ENCODE results near the gene GRK4.

Gene GRK4

DNA sequence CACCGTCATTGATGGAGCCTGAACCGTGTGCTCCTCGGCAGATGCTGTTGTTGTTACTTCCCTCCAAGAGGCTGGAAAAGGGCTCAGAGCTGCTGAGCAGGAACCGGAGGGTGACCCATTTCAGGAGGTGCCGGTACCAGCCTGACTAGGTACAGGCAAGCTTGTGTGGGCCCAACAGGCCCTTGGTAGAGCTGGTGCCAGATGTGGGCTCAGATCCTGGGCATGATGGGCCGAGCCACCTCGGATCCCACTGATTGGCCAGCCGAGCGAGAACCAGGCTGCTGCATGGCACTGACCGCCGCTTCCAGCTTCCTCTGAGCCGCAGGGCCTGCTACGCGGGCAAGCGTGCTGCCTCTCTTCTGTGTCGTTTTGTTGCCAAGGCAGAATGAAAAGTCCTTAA, 33.9 kb upstream of the GRK4 start:
- H3K9me3 ChIP-seq (ENCODE audit: severe bottlenecking): no peaks in the 10 kb centered on the region
- ATAC-seq (ENCODE audit: low read depth): no peak
- no peak overlapping the region for H3K27ac ChIP-seq (ENCODE audit: poor library complexity, severe bottlenecking)
- DNase-seq (ENCODE audit: low spot score): no peak
- H3K4me1 ChIP-seq (ENCODE audit: insufficient read depth, poor library complexity, severe bottlenecking): no peaks in the 10 kb centered on the region
- no peaks in the 10 kb centered on the region for H3K27me3 ChIP-seq (ENCODE audit: insufficient read depth, poor library complexity, severe bottlenecking)
- no peak overlapping the region for H3K4me3 ChIP-seq (ENCODE audit: severe bottlenecking)
- TF ChIP-seq, protein P1, sequence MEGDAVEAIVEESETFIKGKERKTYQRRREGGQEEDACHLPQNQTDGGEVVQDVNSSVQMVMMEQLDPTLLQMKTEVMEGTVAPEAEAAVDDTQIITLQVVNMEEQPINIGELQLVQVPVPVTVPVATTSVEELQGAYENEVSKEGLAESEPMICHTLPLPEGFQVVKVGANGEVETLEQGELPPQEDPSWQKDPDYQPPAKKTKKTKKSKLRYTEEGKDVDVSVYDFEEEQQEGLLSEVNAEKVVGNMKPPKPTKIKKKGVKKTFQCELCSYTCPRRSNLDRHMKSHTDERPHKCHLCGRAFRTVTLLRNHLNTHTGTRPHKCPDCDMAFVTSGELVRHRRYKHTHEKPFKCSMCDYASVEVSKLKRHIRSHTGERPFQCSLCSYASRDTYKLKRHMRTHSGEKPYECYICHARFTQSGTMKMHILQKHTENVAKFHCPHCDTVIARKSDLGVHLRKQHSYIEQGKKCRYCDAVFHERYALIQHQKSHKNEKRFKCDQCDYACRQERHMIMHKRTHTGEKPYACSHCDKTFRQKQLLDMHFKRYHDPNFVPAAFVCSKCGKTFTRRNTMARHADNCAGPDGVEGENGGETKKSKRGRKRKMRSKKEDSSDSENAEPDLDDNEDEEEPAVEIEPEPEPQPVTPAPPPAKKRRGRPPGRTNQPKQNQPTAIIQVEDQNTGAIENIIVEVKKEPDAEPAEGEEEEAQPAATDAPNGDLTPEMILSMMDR (IDR thresholded peaks at IDR 0.05; ENCODE audit: poor library complexity, severe bottlenecking): no peak
- H3K36me3 ChIP-seq (ENCODE audit: low read depth): peaks cover 78% of the 10 kb centered on the region

DNA sequence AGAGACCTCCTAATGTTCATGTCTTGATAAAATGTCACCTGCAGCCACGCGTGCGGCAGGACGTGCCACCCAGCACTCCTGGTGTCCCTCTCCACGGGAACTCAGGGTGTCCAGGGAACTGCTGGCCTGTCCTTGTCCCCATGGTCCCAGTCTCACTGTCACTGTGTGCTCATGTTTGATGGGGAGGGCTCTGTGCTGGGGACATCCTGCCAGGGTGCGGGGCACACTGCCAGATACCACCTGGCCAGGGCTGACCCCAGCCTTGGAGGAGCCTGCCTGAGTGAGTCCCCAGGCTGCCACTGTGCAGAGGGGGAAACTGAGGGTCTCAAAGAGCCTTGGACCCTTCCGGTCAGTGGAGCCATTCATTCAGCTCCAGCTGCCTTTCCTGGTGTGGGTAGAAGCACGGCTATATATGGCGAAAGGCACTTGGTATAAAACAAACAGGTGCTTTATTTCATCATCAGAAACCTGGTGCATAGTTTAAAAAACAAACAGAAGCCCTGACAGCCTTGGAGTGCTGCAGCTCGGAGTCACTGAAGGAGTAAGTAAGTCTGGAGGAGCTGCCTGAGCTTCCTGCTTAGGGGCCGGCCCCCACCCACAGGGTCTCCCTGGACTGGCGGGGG, 33.1 kb upstream of the GRK4 start:
- Histone ChIP-seq H3K9me3 (ENCODE audit: severe bottlenecking) (no peaks in the 10 kb centered on the region), H3K36me3 (ENCODE audit: low read depth) (peaks cover 70% of the 10 kb centered on the region), H3K27ac (ENCODE audit: poor library complexity, severe bottlenecking) (peak overlapping the region; percentile 5), H3K4me3 (ENCODE audit: severe bottlenecking) (no peak overlapping the region), H3K4me1 (ENCODE audit: insufficient read depth, poor library complexity, severe bottlenecking) (no peaks in the 10 kb centered on the region), H3K27me3 (ENCODE audit: insufficient read depth, poor library complexity, severe bottlenecking) (no peaks in the 10 kb centered on the region)
- TF ChIP-seq, protein P1 (IDR thresholded peaks at IDR 0.05; ENCODE audit: poor library complexity, severe bottlenecking): no peak
- ATAC-seq (ENCODE audit: low read depth): no peak
- DNase-seq (ENCODE audit: low spot score): no peak

DNA sequence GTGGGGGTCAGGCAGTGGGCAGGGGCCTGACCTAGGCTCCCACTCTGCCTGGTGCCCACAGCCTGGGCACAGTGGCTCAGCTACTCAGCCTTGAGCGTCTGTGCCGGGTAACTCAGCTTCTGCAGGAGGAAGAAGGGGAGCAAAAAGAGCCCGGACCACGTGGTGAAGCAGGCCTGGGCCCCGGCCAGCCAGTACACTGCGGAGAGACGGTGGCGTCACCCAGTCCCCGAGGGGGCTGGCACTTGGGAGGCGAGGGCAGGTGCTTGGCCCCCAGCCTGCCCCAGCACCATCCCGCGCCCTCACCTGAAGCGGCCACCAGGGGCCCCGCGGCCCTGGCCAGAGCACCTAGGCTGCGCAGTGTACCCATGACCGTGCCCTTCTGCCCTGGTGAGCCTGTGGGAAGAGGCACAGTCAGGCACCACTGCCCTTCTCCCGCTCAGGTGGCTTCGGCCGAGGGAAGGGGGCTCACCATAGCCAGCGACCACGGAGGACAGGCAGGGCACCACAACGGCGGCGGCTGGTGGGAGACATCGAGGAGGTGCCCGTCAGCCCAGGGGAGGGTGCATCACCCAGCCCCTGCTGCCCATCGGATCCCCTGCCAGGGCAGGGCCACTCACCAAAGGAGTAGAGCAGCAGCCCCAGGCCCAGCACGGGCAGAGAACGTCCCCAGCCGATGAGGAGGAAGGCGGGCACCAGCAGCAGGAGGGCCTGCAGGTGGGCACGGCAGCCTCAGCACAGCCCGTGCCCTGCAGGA, 32.4 kb upstream of the GRK4 start:
- no peak overlapping the region for H3K4me3 ChIP-seq (ENCODE audit: severe bottlenecking)
- no peaks in the 10 kb centered on the region for H3K9me3 ChIP-seq (ENCODE audit: severe bottlenecking)
- H3K36me3 ChIP-seq (ENCODE audit: low read depth): peaks cover 69% of the 10 kb centered on the region
- H3K27me3 ChIP-seq (ENCODE audit: insufficient read depth, poor library complexity, severe bottlenecking): no peaks in the 10 kb centered on the region
- DNase-seq (ENCODE audit: low spot score) (peak; percentile 70), ATAC-seq (ENCODE audit: low read depth) (no peak)
- no peaks in the 10 kb centered on the region for H3K4me1 ChIP-seq (ENCODE audit: insufficient read depth, poor library complexity, severe bottlenecking)
- TF ChIP-seq, protein P1 (IDR thresholded peaks at IDR 0.05; ENCODE audit: poor library complexity, severe bottlenecking): no peak
- H3K27ac ChIP-seq (ENCODE audit: poor library complexity, severe bottlenecking): peak overlapping the region; percentile 5

DNA sequence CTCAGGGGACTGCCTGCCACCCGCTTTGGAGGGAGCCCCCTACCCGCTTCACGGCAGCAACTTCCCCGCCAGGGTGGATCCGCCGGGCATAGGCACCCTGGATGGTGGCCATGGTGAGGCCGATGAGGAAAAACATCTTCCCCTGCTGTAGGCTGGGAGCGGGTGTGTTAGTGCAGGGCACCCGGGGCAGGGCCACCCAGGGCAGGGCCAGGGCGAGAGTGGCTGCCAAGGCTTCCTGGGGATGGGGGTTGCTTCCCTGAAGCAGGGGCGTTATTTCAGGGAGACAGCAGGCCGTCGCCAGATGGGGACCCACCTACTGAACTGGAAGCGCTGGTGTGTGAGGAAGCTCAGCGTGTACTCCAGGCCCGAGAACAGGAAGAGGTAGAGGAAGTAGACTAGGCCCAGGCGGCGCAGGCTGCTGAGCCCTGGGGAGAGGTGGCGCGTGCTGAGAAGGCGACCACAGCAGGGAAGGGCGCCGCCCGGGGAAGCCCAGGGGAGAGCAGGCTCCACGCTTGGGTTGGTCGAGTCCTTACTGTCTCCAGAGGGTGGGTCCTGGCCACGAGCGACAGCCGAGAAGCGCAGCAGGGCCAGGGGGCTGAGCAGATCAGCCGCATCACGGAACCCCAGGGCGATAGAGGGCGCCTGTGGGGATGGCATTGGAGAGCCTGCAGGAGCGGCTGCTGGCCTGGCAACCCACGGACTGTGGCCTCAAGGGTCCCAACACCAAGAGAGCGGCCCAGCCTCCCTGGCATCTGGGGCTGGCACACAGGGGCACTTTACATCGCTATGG, 31.7 kb upstream of the GRK4 start:
- Histone ChIP-seq H3K27ac (ENCODE audit: poor library complexity, severe bottlenecking) (no peak overlapping the region), H3K9me3 (ENCODE audit: severe bottlenecking) (no peaks in the 10 kb centered on the region), H3K36me3 (ENCODE audit: low read depth) (peaks cover 62% of the 10 kb centered on the region), H3K4me3 (ENCODE audit: severe bottlenecking) (no peak overlapping the region), H3K27me3 (ENCODE audit: insufficient read depth, poor library complexity, severe bottlenecking) (no peaks in the 10 kb centered on the region), H3K4me1 (ENCODE audit: insufficient read depth, poor library complexity, severe bottlenecking) (peaks cover 7% of the 10 kb centered on the region)
- no peak for ATAC-seq (ENCODE audit: low read depth)
- DNase-seq (ENCODE audit: low spot score): no peak
- TF ChIP-seq, protein P1 (IDR thresholded peaks at IDR 0.05; ENCODE audit: poor library complexity, severe bottlenecking): no peak
